DND-41 (cell line): ENCODE measurements around the gene ZNF682.
"Not testable (repeated sequence)": the region's sequence is repeated elsewhere in the genome, so short reads cannot be mapped to it uniquely, and the experiment has no call there.

Experiments used
- ATAC-seq: fragments of 200-7000 bp; cut with Tn5 transposase; 3 replicates; pipeline ENCODE4 v1.9.1; 2021; ENCODE audit warnings: low read depth; ENCODE audit not compliant: insufficient read depth
- DNase-seq: peaks from one replicate; pipeline ENCODE4 v3.0.0-alpha.2; 2020
- H2AFZ ChIP-seq: 2 replicates; pipeline ENCODE4 v1.6.0; 2012; ENCODE audit warnings: low read depth, low read length
- H3K27ac ChIP-seq: 2 replicates; pipeline ENCODE4 v1.5.1; 2012; ENCODE audit warnings: low read length, inconsistent platforms
- H3K27me3 ChIP-seq: fragments of 200-600 bp; sonication (generic); 2 replicates; pipeline ENCODE4 v1.6.0; 2012; ENCODE audit warnings: low read length, mild to moderate bottlenecking, inconsistent platforms; ENCODE audit not compliant: insufficient read depth, poor library complexity
- H3K36me3 ChIP-seq: 2 replicates; pipeline ENCODE4 v1.5.1; 2012; ENCODE audit warnings: low read length, inconsistent platforms; ENCODE audit not compliant: insufficient read depth
- H3K4me1 ChIP-seq: 2 replicates; pipeline ENCODE4 v1.5.1; 2012; ENCODE audit warnings: mild to moderate bottlenecking, low read length; ENCODE audit not compliant: insufficient read depth
- H3K4me2 ChIP-seq: 2 replicates; pipeline ENCODE4 v1.6.0; 2012; ENCODE audit warnings: mild to moderate bottlenecking, moderate library complexity, low read length, inconsistent platforms; ENCODE audit not compliant: insufficient read depth
- H3K4me3 ChIP-seq, 2 experiments: fragments of 200-600 bp in 1 of 2; shearing (Covaris generic) in 1 of 2; 2 replicates each; pipeline ENCODE4 v1.5.1; 2012 to 2016; ENCODE audit warnings: inconsistent platforms in 2 of 2, low read length in 2 of 2, mild to moderate bottlenecking in 2 of 2, low read depth in 1 of 2, moderate library complexity in 1 of 2
- H3K79me2 ChIP-seq: 2 replicates; pipeline ENCODE4 v1.6.0; 2012; ENCODE audit warnings: low read length, inconsistent platforms; ENCODE audit not compliant: insufficient read depth
- H3K9ac ChIP-seq: 2 replicates; pipeline ENCODE4 v1.6.0; 2012; ENCODE audit warnings: low read depth, mild to moderate bottlenecking, inconsistent platforms, low read length, moderate library complexity
- H3K9me3 ChIP-seq: 2 replicates; pipeline ENCODE4 v1.5.1; 2012; ENCODE audit warnings: low read length, moderate library complexity, mild to moderate bottlenecking, inconsistent platforms; ENCODE audit not compliant: insufficient read depth, severe bottlenecking
- H4K20me1 ChIP-seq: 2 replicates; pipeline ENCODE4 v1.6.0; 2012; ENCODE audit warnings: low read length; ENCODE audit not compliant: insufficient read depth
- EZH2 ChIP-seq: IDR thresholded peaks from 3 replicates; pipeline ENCODE4 v1.6.1; 2012; ENCODE audit warnings: borderline replicate concordance, low read depth, mild to moderate bottlenecking, moderate library complexity, low read length, inconsistent platforms; ENCODE audit not compliant: severe bottlenecking
- TF ChIP-seq, protein P1 (sequence below): IDR thresholded peaks from 2 replicates; pipeline ENCODE4 v1.5.1; 2012; ENCODE audit warnings: borderline replicate concordance, low read length, moderate library complexity, mild to moderate bottlenecking; ENCODE audit not compliant: poor library complexity, severe bottlenecking; ENCODE audit errors: extremely low read depth

The ZNF682 gene

DNA sequence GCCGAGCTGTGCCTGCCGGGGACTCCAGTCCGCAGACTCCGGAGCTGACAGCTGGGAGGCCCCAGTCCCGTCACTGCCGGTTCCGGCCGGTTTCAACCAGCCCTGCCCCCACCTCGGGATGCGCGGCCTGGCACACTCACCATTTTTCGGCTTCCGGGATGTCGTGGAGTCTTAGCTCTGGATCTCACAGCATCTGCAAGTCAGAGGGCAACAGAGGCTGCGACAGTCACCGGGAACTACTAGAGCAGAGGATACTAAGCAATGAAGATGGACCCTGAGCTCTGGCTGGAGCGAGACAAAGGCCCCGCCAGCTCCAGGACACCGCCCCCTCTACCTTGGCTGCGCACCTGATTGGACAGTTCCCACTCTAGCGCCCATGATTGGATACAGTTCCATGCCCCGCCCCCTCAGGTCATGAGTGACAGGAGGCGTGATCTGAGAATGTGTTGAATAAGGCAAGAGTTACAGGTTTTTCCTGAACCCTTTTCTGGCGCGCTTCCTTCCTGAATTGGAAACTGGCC is at the start of gene ZNF682:
Gene ZNF682, minus strand, starts transcription at position 303 of the 521 bp plus-strand sequence. Its CDS starts 160 bp downstream, at position 143.
- H2AFZ ChIP-seq, result peak within 1 kb of the TSS; percentile 92
- H3K27ac ChIP-seq, result peak within 1 kb of the TSS; percentile 93

DNA sequence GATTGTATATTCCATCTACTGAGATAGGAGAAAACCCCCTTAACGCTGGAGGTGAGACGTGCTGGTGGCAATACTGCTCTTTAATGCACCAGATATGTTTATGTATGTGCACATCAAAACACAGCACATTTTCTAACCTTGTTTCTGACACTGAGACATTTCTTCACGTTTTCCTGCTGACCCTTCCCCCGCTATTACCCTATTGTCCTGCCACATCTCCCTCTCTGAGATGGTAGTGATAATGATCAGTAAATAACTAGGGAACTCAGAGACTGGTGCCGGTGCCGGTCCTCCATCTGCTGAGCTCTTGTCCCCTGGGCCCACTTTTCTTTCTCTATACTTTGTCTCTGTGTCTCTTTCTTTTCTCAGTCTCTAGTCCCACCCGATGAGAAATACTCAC is 43.6 kb upstream of the ZNF682 start:
- H3K79me2 ChIP-seq, H3K4me1 ChIP-seq, DNase-seq: not testable (repeated sequence)

More for the DNA sequence above, at the start of gene ZNF682:
- peak within 1 kb of the TSS; percentile 87 for H3K4me2 ChIP-seq
- DNase-seq, result peak; percentile 97
- peak within 1 kb of the TSS; percentile 82 to 91 for H3K4me3 ChIP-seq
- H3K36me3 ChIP-seq, result peaks cover 14% of the 10 kb centered on the region
- peaks cover 2% of the 10 kb centered on the region for H3K9me3 ChIP-seq
- peak; percentile 97 for ATAC-seq
- H3K79me2 ChIP-seq, result peaks cover 46% of the 10 kb centered on the region
- peak within 1 kb of the TSS; percentile 76 for H3K9ac ChIP-seq
- H3K27me3 ChIP-seq, result no peaks in the 10 kb centered on the region
- no peaks in the 10 kb centered on the region; the same call in 1 of the 2 replicates for H4K20me1 ChIP-seq
- TF ChIP-seq, protein P1, sequence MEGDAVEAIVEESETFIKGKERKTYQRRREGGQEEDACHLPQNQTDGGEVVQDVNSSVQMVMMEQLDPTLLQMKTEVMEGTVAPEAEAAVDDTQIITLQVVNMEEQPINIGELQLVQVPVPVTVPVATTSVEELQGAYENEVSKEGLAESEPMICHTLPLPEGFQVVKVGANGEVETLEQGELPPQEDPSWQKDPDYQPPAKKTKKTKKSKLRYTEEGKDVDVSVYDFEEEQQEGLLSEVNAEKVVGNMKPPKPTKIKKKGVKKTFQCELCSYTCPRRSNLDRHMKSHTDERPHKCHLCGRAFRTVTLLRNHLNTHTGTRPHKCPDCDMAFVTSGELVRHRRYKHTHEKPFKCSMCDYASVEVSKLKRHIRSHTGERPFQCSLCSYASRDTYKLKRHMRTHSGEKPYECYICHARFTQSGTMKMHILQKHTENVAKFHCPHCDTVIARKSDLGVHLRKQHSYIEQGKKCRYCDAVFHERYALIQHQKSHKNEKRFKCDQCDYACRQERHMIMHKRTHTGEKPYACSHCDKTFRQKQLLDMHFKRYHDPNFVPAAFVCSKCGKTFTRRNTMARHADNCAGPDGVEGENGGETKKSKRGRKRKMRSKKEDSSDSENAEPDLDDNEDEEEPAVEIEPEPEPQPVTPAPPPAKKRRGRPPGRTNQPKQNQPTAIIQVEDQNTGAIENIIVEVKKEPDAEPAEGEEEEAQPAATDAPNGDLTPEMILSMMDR, result no peak
- TF ChIP-seq EZH2, result no peak
- H3K4me1 ChIP-seq, result peaks cover 28% of the 10 kb centered on the region

DNA sequence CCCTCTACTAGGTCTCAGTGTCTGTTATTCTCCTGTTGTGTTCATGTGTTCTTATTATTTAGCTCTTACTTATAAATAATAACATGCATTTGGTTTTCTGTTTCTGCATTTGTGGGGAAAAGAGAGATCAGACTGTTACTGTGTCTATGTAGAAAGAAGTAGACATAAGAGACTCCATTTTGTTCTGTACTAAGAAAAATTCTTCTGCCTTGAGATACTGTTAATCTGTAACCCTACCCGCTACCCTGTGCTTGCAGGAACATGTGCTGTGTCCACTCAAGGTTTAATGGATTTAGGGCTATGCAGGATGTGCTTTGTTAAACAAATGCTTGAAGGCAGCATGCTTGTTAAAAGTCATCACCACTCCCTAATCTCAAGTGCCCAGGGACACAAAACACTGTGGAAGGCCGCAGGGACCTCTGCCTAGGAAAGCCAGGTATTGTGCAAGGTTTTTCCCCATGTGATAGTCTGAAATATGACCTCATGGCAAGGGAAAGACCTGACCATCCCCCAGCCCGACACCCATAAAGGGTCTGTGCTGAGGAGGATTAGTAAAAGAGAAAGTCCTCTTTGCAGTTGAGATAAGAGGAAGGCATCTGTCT is 43.0 kb upstream of the ZNF682 start:
- H3K27ac ChIP-seq, H3K27me3 ChIP-seq, H2AFZ ChIP-seq, H3K9ac ChIP-seq, H4K20me1 ChIP-seq, ATAC-seq, H3K9me3 ChIP-seq, H3K36me3 ChIP-seq, H3K4me2 ChIP-seq, DNase-seq, H3K4me3 ChIP-seq, H3K4me1 ChIP-seq, H3K79me2 ChIP-seq: not testable (repeated sequence)

More for the DNA sequence above, 43.6 kb upstream of the ZNF682 start:
- H3K9ac ChIP-seq, H4K20me1 ChIP-seq, H3K4me3 ChIP-seq, H3K27me3 ChIP-seq, H3K4me2 ChIP-seq, H3K27ac ChIP-seq, H2AFZ ChIP-seq, ATAC-seq, H3K36me3 ChIP-seq, H3K9me3 ChIP-seq: not testable (repeated sequence)

DNA sequence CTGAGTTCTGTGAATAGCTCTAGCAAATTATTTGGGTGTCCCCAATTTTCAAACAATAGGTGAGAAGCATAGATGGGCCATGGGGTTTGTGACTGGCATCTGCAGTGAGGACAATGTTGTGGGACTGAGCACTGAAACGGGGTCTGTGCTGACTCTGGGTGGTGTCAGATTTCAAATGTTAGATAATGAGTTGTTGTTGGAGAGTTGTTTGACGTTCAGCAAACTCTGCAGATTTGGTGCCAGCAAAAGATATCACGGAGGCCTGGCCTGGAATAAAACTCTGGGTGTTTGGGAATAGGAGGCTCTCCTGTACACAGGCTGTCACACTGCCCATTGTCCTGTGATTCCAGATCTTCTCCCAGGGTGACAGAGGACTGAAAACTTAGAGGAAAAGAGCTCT is 41.4 kb upstream of the ZNF682 start:
- Histone ChIP-seq H3K4me2 (no peak overlapping the region), H2AFZ (no peak overlapping the region), H3K4me1 (no peaks in the 10 kb centered on the region), H3K9ac (no peak overlapping the region), H3K4me3 (no peak overlapping the region), H3K27me3 (no peaks in the 10 kb centered on the region), H3K79me2 (no peaks in the 10 kb centered on the region), H3K27ac (no peak overlapping the region), H4K20me1 (no peaks in the 10 kb centered on the region), H3K9me3 (peaks cover 6% of the 10 kb centered on the region), H3K36me3 (no peaks in the 10 kb centered on the region)
- DNase-seq (no peak), ATAC-seq (no peak)
- TF ChIP-seq, protein P1, result no peak
- no peak for TF ChIP-seq EZH2
